ENCODE measurements around the gene IFT122. TPM values are rescaled to one million over a fixed set of nuclear protein-coding genes. Genes with fewer than 3 reads are reported as not detected.

IFT122 gene
- total and polyA plus RNA-seq, 2 of the 4 experiments (the other 2 are of a cell fraction): 16.8 to 28.0 TPM

DNA sequence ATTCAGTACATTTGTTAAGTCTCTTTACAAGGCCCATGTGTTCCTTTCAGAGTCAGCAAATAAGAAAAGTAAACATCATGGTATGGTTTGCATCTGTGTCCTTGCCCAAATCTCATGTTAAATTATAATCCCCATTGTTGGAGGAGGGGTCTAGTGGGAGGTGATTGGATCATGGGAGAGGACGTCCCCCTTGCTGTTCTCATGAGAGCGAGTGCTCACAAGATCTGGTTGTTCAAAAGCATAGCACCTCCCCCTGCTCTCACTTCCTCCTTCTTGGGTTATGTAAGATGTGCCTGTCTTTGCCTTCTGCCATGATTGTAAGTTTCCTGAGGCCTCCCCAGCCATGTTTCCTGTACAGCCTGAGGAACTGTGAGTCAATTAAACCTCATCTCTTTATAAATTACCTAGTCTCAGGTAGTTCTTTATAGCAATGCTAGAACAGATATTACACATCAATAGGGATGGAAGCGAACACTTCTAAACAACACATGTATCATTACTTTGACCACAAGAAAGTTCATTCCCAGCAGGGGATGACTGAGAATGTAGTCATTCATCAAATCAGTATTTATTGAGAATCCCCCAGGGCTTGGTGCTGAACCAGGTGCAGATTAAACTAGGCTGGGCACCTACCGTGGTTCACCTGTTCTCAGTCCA is 15.7 kb upstream of the IFT122 start (continued):
- TF ChIP-seq CEBPB (IDR thresholded peaks at IDR 0.05; ENCODE audit: low read depth, low read length): no peak

DNA sequence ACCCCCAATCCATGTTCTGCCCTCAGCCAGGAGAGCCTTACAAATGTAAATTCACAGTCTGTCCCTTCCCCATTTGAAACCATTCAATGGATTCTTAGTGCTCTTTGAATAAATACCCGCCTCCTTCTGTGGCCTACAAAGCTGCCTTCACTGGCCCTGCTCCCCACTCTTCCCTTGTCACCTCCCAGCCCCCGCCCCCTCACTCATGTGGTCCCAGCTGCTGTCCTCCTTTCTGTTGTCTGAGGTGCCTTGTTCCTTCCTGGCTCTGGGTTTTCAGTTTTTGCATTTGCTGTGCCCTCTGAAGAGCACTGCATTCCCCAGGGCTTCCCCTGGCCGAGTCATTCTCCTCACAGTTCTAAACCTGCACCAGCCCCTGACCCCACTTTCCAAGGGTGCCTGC is 14.8 kb upstream of the IFT122 start:
- Histone ChIP-seq H3K4ac (ENCODE audit: low read depth, low read length) (no peak overlapping the region), H3K18ac (ENCODE audit: low read depth, low read length) (no peak overlapping the region), H2BK15ac (ENCODE audit: low read depth, low read length) (no peak overlapping the region), H3K9me1 (ENCODE audit: insufficient read depth, low read length) (peaks cover 14% of the 10 kb centered on the region; the same call in 1 of the 2 replicates), H3K4me1 (ENCODE audit: control insufficient read depth, insufficient read depth, low read length) (peaks cover 5% of the 10 kb centered on the region), H2BK20ac (ENCODE audit: low read depth, low read length) (no peak overlapping the region), H3K14ac (replicated peaks; ENCODE audit: low read depth, low read length) (no peak overlapping the region), H2AK9ac (replicated peaks; ENCODE audit: low read depth, low read length, poor library complexity) (no peak overlapping the region), H3K9me3 (ENCODE audit: control insufficient read depth, insufficient read depth, low read length) (no peaks in the 10 kb centered on the region; the same call in 1 of the 2 replicates), H3K27ac (ENCODE audit: insufficient read depth, low read length) (no peak overlapping the region), H4K8ac (ENCODE audit: low read depth in 2 of 2, low read length in 2 of 2) (no peak overlapping the region), H3K9ac (ENCODE audit: low read depth, low read length) (no peak overlapping the region), H3K27me3 (ENCODE audit: control insufficient read depth, insufficient read depth, low read length) (no peaks in the 10 kb centered on the region), H3K4me3 (ENCODE audit: insufficient read depth, low read depth, low read length) (no peak overlapping the region), H2BK120ac (ENCODE audit: low read depth, low read length) (0 out of 2 replicates have a peak overlapping the region, but pooled peaks have one; percentile 1), H4K20me1 (ENCODE audit: insufficient read depth, low read length) (no peaks in the 10 kb centered on the region), H3K56ac (ENCODE audit: extremely low read depth, insufficient read depth, low read length) (no peak overlapping the region), H3K23ac (ENCODE audit: low read depth, low read length) (no peak overlapping the region), H2AK5ac (ENCODE audit: low read depth, low read length) (no peak overlapping the region), H2BK5ac (ENCODE audit: low read depth, low read length, poor library complexity, severe bottlenecking) (no peak overlapping the region), H2AFZ (replicated peaks; ENCODE audit: low read length, poor library complexity) (no peak overlapping the region), H3K4me2 (ENCODE audit: low read depth, low read length) (no peak overlapping the region), H4K91ac (ENCODE audit: insufficient read depth, low read depth, low read length) (no peak overlapping the region), H3K36me3 (ENCODE audit: control insufficient read depth, insufficient read depth, low read length) (0 out of 2 replicates have a peak, but pooled peaks cover 2% of the 10 kb centered on the region), H4K5ac (ENCODE audit: low read depth, low read length) (no peak overlapping the region), H3K79me1 (ENCODE audit: low read depth in 1 of 2, low read length in 2 of 2) (no peaks in the 10 kb centered on the region)
- 86% methylated on average over 1 of the region's 3 CpGs; no CpG with 5 or more reads in 1 of the 2 experiments for WGBS, 2 experiments (ENCODE audit: extremely low coverage in 2 of 2, insufficient read length in 1 of 2)
- in situ Hi-C loops (cut with MboI; ENCODE audit: low sequenced_read_pairs): no loop called here
- DNase-seq (no peak), ATAC-seq (ENCODE audit: low read depth) (no peak)
- BruUV-seq (replicated peaks): no TSS peak
- POLR2A ChIA-PET (ENCODE audit: unreplicated experiment): interaction anchor here (0.6 kb wide), 1 partner anchor 25 kb away, joined by 9 read pairs; no protein-coding TSS in a partner anchor
- dilution Hi-C loops (cut with HindIII; ENCODE audit: low sequenced_read_pairs, unreplicated experiment): no loop called here
- intact Hi-C loops (cut with micrococcal nuclease): no loop called here
- TF ChIP-seq FOS (IDR thresholded peaks at IDR 0.05; ENCODE audit: low read depth, low read length): no peak
- TF ChIP-seq RCOR1 (IDR thresholded peaks at IDR 0.05; ENCODE audit: insufficient replicate concordance, low read length): no peak
- no peak for TF ChIP-seq RFX5 (IDR thresholded peaks at IDR 0.05; ENCODE audit: low read depth, low read length)
- no peak for TF ChIP-seq MXI1 (IDR thresholded peaks at IDR 0.05; ENCODE audit: borderline replicate concordance, low read depth, low read length)
- TF ChIP-seq NFE2L2 (IDR thresholded peaks at IDR 0.05; ENCODE audit: low read depth, low read length): no peak
- CTCF ChIA-PET: no interaction called here

Measured in IMR-90 (cell line).